ENCODE results near the gene BLTP3A.
"Not testable (repeated sequence)": the region's sequence is repeated elsewhere in the genome, so short reads cannot be mapped to it uniquely, and the experiment has no call there.

BLTP3A gene, protein sequence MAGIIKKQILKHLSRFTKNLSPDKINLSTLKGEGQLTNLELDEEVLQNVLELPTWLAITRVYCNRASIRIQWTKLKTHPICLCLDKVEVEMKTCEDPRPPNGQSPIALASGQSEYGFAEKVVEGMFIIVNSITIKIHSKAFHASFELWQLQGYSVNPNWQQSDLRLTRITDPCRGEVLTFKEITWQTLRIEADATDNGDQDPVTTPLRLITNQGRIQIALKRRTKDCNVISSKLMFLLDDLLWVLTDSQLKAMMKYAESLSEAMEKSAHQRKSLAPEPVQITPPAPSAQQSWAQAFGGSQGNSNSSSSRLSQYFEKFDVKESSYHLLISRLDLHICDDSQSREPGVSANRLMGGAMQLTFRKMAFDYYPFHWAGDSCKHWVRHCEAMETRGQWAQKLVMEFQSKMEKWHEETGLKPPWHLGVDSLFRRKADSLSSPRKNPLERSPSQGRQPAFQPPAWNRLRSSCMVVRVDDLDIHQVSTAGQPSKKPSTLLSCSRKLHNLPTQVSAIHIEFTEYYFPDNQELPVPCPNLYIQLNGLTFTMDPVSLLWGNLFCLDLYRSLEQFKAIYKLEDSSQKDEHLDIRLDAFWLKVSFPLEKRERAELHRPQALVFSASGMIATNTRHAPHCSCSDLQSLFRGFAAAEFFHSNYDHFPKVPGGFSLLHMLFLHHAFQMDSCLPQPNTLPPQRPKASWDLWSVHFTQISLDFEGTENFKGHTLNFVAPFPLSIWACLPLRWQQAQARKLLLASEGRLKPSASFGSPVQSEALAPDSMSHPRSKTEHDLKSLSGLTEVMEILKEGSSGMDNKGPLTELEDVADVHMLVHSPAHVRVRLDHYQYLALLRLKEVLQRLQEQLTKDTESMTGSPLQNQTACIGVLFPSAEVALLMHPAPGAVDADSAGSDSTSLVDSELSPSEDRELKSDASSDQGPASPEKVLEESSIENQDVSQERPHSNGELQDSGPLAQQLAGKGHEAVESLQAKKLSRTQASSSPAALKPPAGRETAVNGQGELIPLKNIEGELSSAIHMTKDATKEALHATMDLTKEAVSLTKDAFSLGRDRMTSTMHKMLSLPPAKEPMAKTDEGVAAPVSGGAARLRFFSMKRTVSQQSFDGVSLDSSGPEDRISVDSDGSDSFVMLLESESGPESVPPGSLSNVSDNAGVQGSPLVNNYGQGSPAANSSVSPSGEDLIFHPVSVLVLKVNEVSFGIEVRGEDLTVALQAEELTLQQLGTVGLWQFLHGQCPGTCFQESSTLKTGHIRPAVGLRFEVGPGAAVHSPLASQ (N-terminal part only)
- 70.8 to 193 (median 129) reads per million in 17 experiments for total RNA-seq

- peak; percentile 92 to 97 (median 94) for DNase-seq
Measured at GRCh38 chr6:34791701-34792604, at the start of gene BLTP3A. Gene BLTP3A, plus strand, starts transcription at chr6:34792083. Its CDS starts 168 bp downstream, at chr6:34792251.

DNA sequence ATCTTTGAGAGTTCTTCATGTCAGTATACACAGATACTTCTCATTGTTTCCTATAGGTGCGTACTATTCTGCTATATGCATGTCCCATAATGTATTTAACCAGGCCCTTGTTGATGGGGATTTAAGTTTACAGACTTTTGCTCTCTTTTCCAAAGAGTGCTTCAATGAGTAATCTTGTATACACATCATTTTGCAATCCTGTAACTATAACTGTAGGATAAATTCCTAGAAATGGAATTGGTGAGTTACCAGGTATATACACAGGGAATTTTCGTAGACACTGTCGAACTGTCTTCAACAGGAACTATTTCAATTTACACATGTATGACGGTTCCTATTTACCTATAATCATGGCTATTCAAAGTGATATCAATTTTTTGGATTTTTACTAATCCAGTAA lies 49.8 kb upstream of the BLTP3A start:
- DNase-seq, result no peak

- DNase-seq, result no peak
Measured at GRCh38 chr6:34743625-34744293, 48.1 kb upstream of the BLTP3A start.

- not testable (repeated sequence) for DNase-seq
Measured at GRCh38 chr6:34744294-34744647, 47.6 kb upstream of the BLTP3A start.

DNA sequence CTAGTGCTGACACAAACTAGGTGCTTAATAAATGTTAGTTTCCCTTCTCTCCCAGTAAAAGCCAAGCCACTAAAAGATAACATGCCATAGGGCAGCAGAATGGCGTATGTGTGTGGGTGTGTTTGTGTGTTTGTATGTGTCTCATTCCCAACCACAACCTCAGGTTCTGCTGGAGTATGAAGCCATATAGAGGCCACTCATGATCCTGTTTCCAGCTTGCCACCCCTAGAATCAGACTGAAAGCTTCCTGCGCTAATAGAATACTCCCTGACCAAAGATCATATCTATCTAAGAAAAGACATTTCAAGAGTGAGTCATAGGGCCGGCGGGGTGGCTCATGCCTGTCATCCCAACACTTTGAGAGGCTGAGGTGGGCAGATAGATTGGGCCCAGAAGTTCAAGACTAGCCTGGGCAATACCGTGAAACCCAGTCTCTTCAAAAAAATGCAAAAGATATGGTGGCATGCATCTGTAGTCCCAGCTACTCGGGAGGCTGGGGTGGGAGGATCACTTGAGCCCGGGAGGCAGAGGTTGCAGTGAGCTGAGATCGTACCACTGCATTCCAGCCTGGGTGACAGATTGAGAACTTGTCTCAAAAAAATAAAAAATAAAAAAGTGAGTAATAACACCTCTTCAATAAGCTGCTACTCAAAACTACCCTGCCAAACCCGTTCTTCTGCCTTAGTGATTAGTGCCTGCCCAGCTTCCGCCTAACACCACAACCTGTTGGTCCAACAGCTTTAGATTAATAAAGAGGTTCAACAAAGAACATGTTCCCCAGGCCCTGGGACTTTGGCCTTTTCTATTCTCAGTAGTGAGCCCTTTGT lies 46.4 kb upstream of the BLTP3A start:
- DNase-seq, result peak in 1 of 4 experiments; percentile 20

- DNase-seq, result no peak
Measured at GRCh38 chr6:34746104-34746846, 45.6 kb upstream of the BLTP3A start.

DNA sequence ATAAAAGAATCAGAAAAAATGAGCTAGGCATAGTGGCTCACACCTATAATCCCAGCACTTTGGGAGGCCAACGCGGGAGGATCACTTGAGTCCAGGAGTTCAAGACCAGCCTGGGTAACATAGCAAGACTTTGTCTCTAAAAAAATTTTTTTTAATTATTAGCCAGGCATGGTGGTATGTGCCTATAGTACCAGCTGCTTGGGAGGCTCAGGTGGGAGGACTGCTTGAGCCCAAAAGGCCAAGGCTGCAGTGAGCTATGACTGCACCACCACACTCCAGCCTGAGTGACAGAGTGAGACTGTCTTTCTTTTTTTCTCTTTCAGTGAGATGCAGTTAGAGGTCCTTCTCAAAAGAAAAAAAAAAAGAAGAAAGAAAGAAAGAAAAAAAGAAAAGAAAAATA lies 43.1 kb upstream of the BLTP3A start:
- DNase-seq, result no peak

GRCh38 chr6:34756513-34756856 lies 35.4 kb upstream of the BLTP3A start:
- DNase-seq, result peak; percentile 17 to 44 (median 36)

DNA sequence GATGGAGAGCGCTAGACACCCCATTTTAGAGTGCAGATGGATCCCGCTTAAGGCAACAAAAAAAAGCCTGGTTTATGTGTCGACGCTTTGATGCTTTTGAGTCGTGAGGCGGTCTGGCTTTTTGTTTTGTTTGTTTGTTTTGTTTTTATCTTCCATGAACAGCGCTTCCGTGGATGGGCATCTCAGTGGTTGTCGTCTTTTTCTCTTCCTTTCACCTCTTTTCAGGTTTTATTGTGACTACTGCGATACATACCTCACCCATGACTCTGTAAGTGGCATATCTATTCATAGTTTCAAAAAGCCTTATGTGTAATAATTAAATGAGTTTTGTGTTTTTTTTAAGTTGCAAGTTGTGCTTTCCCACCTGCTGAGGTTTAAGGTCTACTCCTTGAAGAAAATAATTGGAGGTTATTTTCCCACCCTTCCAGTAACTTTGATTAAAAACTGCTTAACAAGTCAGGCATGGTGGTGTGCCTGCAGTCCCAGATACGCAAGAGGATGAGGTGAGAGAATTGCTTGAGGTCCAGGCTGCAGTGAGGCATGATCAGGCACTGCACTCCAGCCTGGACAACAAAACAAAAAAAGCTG lies 34.1 kb upstream of the BLTP3A start:
- DNase-seq, result peak in 1 of 4 experiments; percentile 6

DNA sequence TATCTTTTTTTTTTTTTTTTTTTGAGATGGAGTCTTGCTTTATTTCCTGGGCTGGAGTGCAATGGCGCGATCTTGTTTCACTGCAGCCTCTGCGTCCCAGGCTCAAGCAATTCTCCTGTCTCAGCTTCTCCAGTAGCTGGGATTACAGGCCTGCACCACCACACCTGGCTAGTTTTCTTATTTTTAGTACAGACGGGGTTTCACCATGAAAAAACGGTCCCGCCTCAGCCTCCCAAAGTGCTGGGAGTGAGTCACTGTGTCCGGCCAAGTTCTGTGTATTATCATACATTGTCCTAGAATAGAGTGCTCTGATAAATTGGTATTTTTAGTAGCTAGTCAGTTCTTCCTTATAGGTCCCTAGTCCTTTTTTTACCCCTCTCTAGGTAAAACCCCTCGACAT lies 31.8 kb upstream of the BLTP3A start:
- DNase-seq, result no peak

GRCh38 chr6:34761681-34762080 lies 30.2 kb upstream of the BLTP3A start:
- not testable (repeated sequence) for DNase-seq

DNA sequence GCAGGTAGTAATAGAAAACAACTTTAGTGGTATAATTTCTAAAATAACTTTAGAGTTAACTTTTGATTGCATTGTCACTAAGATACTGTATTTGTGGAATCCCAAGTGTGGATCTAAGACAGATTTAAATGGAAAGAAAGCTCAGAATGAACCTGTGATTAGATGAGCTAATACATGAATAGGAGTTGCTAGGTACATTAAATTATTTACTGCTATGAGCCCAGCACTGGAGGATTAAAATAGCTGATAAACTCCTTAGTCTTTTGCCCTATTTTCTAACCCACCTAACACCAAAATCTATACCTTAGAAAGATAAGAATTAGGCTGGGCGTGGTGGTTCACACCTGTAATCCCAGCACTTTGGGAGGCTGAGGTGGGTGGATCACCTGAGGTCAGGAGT lies 23.7 kb upstream of the BLTP3A start:
- no peak for DNase-seq

DNA sequence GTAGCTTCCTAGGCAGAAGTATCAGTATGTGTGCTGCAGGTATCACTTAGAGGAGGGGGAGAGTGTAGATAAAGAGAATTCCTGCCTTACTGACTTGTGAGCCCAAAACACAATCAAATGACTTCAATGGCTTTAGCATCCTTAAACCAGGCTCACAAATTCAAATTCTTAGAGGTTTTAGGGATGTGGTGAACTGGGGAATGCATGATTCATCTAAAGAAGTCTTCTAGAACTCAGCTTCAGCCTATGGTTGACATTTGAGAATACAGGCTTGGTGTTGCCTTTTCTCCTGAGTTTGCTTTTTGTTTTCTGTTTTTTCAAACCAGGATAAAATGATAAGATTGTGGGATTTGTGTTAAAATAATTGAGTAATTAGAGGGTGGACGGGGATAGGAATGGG lies 20.2 kb upstream of the BLTP3A start:
- DNase-seq, result peak in 2 of 4 experiments; percentile 39 to 41

GRCh38 chr6:34772940-34773339 lies 18.9 kb upstream of the BLTP3A start:
- peak; percentile 44 to 86 (median 72) for DNase-seq

GRCh38 chr6:34773916-34774315 lies 18.0 kb upstream of the BLTP3A start:
- DNase-seq, result peak; percentile 63 to 86 (median 76)

DNA sequence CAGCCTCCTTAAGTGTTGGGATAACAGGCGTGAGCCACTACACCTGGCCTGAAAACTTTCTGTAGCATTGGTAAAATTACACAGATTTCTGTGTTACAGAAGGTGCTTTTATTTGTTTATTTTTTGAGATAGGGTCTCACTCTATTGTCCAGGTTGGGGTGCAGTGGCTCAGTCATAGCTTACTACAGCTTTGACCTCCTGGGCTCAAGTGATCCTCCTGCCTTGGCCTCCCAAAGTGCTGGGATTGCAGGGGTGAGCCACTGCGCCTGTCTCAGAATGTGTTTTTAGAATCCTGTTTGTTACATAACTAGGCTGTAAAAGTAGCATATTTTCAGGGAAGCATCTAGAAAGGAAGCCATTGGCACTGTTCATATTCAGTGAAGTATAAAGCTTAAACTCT lies 16.9 kb upstream of the BLTP3A start:
- no peak for DNase-seq

DNA sequence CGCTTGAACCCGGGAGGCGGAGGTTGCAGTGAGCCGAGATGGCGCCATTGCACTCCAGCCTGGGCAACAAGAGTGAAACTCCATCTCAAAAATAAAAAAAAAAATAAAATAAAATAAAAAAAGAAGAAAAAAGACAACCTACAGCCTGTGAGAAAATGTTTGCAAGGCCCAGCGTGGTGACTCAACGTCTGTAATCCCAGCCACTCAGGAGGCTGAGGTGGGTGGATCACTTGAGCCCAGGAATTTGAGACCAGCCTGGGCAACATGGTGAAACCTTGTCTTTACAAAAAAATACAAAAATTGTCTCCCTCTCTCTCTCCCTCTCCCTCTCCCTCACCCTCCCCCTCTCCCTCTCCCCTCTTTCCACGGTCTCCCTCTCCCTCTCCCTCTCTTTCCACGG lies 6.5 kb upstream of the BLTP3A start:
- peak in 3 of 4 experiments; percentile 12 to 36 (median 21) for DNase-seq

DNA sequence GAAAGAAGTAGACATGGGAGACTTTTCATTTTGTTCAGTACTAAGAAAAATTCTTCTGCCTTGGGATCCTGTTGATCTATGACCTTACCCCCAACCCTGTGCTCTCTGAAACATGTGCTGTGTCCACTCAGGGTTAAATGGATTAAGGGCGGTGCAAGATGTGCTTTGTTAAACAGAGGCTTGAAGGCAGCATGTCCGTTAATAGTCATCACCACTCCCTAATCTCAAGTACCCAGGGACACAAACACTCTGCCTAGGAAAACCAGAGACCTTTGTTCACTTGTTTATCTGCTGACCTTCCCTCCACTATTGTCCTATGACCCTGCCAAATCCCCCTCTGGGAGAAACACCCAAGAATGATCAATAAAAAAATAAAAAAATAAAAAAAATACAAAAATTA lies 4.7 kb upstream of the BLTP3A start:
- DNase-seq, result not testable (repeated sequence)

DNA sequence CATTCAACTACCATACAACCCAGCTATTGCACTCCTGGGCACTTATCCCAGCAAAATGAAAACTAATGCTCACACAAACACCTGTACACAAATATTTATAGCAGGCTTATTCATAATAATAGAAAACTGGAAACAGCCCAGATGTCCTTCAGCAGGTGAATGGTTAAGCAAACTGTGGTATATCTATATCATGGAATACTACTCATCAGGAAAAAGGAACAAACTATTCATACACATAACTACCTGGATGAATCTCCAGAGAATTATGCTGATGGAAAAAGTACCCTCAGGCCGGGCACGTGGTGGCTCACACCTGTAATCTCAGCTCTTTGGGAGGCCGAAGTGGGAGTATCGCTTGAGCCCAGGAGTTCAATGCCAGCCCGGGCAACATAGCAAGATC lies 3.8 kb upstream of the BLTP3A start:
- DNase-seq, result no peak
